SK-N-SH (cell line): ENCODE results near the gene ABRACL. TPM values are rescaled to one million over a fixed set of nuclear protein-coding genes. Genes with fewer than 3 reads are reported as not detected.

Experiments
- CTCF ChIA-PET: fragments of 300-600, 350-600 bp; formaldehyde crosslinking; extraction: SDS; loops from one replicate; lab custom pipeline; 2021; lab: Yijun Ruan, JAX
- POLR2A ChIA-PET: fragments of 350-600 bp; sonication (Branson Sonifier 250); formaldehyde crosslinking; extraction: SDS; loops from one replicate; lab custom pipeline; 2020; ENCODE audit warnings: antibody characterized with exemption, inconsistent platforms; lab: Yijun Ruan, JAX
- DNase-seq: peaks from one replicate; pipeline ENCODE4 v3.0.0; 2012
- H2AFZ ChIP-seq: fragments of 200-600 bp; sonication (generic); 2 replicates; pipeline ENCODE4 v1.8.1; 2016; ENCODE audit warnings: antibody characterized with exemption, mild to moderate bottlenecking, low read depth
- H3F3A ChIP-seq: fragments of 200-600 bp; sonication (generic); replicated peaks from 2 replicates; pipeline ENCODE3; 2016; ENCODE audit warnings: antibody characterized with exemption, mild to moderate bottlenecking; ENCODE audit not compliant: insufficient read depth
- H3K27ac ChIP-seq, 2 experiments: fragments of 200-500 bp in 1 of 2; fragments of 200-600 bp in 1 of 2; sonication (Bioruptor generic) in 1 of 2; sonication (generic), shearing (Covaris generic) in 1 of 2; 2 replicates each; pipeline versions ENCODE4 v1.5.1 to v1.6.1; 2014 to 2016; ENCODE audit warnings: low read depth in 2 of 2, inconsistent platforms in 1 of 2, low read length in 1 of 2, mild to moderate bottlenecking in 1 of 2, mixed read lengths in 1 of 2
- H3K27me3 ChIP-seq: fragments of 200-600 bp; sonication (generic), shearing (Covaris generic); 2 replicates; pipeline ENCODE4 v1.6.1; 2016; ENCODE audit warnings: mixed run types; ENCODE audit not compliant: insufficient read depth
- H3K36me3 ChIP-seq, 2 experiments: fragments of 200-500 bp in 1 of 2; fragments of 200-600 bp in 1 of 2; sonication (Bioruptor generic) in 1 of 2; sonication (generic) in 1 of 2; replicated peaks in 1 of 2; 2 replicates each; pipeline versions ENCODE3 to v1.5.1; 2014 to 2016; ENCODE audit warnings: low read length in 1 of 2, mild to moderate bottlenecking in 1 of 2; ENCODE audit not compliant: insufficient read depth in 2 of 2, control insufficient read depth in 1 of 2
- H3K4me1 ChIP-seq, 2 experiments: fragments of 200-500 bp in 1 of 2; fragments of 200-600 bp in 1 of 2; sonication (Bioruptor generic) in 1 of 2; sonication (generic), shearing (Covaris generic) in 1 of 2; 2 replicates each; pipeline versions ENCODE4 v1.5.1 to v1.6.1; 2014 to 2016; ENCODE audit warnings: low read depth in 1 of 2, low read length in 1 of 2, mixed run types in 1 of 2; ENCODE audit not compliant: insufficient read depth in 2 of 2, control insufficient read depth in 1 of 2
- H3K4me2 ChIP-seq: fragments of 200-600 bp; sonication (generic), shearing (Covaris generic); 2 replicates; pipeline ENCODE4 v1.6.1; 2017; ENCODE audit warnings: mixed run types
- H3K4me3 ChIP-seq, 2 experiments: fragments of 200-500 bp in 1 of 2; fragments of 200-600 bp in 1 of 2; sonication (Bioruptor generic) in 1 of 2; sonication (generic), shearing (Covaris generic) in 1 of 2; 2 replicates each; pipeline versions ENCODE4 v1.5.1 to v1.8.1; 2014 to 2016; ENCODE audit warnings: low read depth in 2 of 2, inconsistent platforms in 1 of 2, low read length in 1 of 2, mild to moderate bottlenecking in 1 of 2, mixed read lengths in 1 of 2, moderate library complexity in 1 of 2
- H3K79me2 ChIP-seq: fragments of 200-600 bp; sonication (generic); 2 replicates; pipeline ENCODE4 v1.8.1; 2017; ENCODE audit warnings: mild to moderate bottlenecking; ENCODE audit not compliant: insufficient read depth
- H3K9ac ChIP-seq: fragments of 200-600 bp; sonication (generic); 2 replicates; pipeline ENCODE4 v1.6.1; 2017; ENCODE audit warnings: mixed run types
- H3K9me2 ChIP-seq: fragments of 200-600 bp; sonication (generic); 2 replicates; pipeline ENCODE4 v1.6.1; 2017; ENCODE audit warnings: mixed run types
- H3K9me3 ChIP-seq: fragments of 200-600 bp; sonication (generic); 2 replicates; pipeline ENCODE4 v1.6.1; 2017; ENCODE audit warnings: mixed run types, mild to moderate bottlenecking, moderate library complexity
- H4K20me1 ChIP-seq: fragments of 200-600 bp; sonication (generic); 2 replicates; pipeline ENCODE4 v1.6.1; 2017; ENCODE audit warnings: mild to moderate bottlenecking, mixed run types; ENCODE audit not compliant: insufficient read depth
- CHD2 ChIP-seq: fragments of 150-350 bp; IDR thresholded peaks from 2 replicates; pipeline ENCODE4 v1.6.1; 2018; ENCODE audit warnings: low read length; ENCODE audit not compliant: partially characterized antibody
- MEF2A ChIP-seq: IDR thresholded peaks from 2 replicates; pipeline ENCODE4 v1.4.0; 2012; ENCODE audit warnings: low read depth, borderline replicate concordance
- RXRA ChIP-seq: IDR thresholded peaks from 2 replicates; pipeline ENCODE4 v1.4.0; 2012; ENCODE audit warnings: low read depth, mild to moderate bottlenecking, borderline replicate concordance
- SIN3A ChIP-seq: IDR thresholded peaks from 2 replicates; pipeline ENCODE4 v1.6.1; 2012; ENCODE audit warnings: low read depth, mild to moderate bottlenecking, low read length, moderate library complexity, borderline replicate concordance
- TCF12 ChIP-seq: IDR thresholded peaks from 2 replicates; pipeline ENCODE4 v1.4.0; 2012
- YY1 ChIP-seq: IDR thresholded peaks from 2 replicates; pipeline ENCODE4 v1.4.0; 2012; ENCODE audit warnings: low read depth, mild to moderate bottlenecking
- WGBS: methylation state at CpG from one replicate; pipeline ENCODE4 v1.1.6; 2017; ENCODE audit warnings: low lambda C conversion rate; 5-methylcytosine and 5-hydroxymethylcytosine counted together
- polyA plus RNA-seq, 3 experiments: library from polyadenylated mRNA; depleted of rRNA; stranded (reverse); fragments of >200 nt; gene quantifications; 2 replicates each; pipeline ENCODE4 v1.2.3, GENCODE V29; 2012

Gene ABRACL
- polyA plus RNA-seq, 1 of the 3 experiments (the other 2 are of a cell fraction), result 22.9 TPM

DNA sequence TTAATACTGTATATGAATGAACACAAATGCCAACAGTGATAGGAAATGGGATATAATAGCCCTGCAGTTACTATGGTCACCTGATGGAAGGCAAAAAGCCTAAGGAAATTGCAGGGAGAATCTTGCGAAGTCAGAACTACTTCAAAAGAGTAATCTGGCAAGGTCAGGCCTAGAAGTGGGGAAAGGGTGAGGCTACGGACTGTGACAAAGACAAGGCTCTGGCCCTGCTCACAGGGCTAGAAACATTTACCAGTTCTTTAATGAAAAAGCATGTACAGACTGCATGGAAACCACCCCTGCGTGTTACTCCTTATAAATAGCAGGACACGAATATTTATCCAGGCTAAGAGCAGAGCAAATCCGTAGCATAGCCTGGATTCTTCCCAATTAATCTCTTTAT lies 53.8 kb downstream of the ABRACL start (continued):
- TF ChIP-seq SIN3A (no peak), YY1 (no peak), RXRA (no peak), CHD2 (no peak), MEF2A (no peak)

GRCh38 chr6:139091826-139092225 lies 63.3 kb downstream of the ABRACL start:
- H3K27ac ChIP-seq, result no peak overlapping the region
- 0% methylated on average over 1 of the region's 1 CpG for WGBS
- H3K36me3 ChIP-seq, result no peaks in the 10 kb centered on the region
- no peaks in the 10 kb centered on the region for H3K4me1 ChIP-seq
- DNase-seq, result no peak
- H3K27me3 ChIP-seq, result no peaks in the 10 kb centered on the region
- ChIA-PET CTCF (no interaction called here), POLR2A (no interaction called here)
- no peaks in the 10 kb centered on the region for H3K9me3 ChIP-seq
- H3K9me2 ChIP-seq, result no peaks in the 10 kb centered on the region
- no peak overlapping the region for H3K4me3 ChIP-seq
- H3K79me2 ChIP-seq, result no peaks in the 10 kb centered on the region
- no peak overlapping the region for H3K9ac ChIP-seq
- no peaks in the 10 kb centered on the region for H3F3A ChIP-seq
- TF ChIP-seq TCF12, result no peak
- H2AFZ ChIP-seq, result no peak overlapping the region
- no peaks in the 10 kb centered on the region for H4K20me1 ChIP-seq
- no peak overlapping the region for H3K4me2 ChIP-seq

Other genes with a start within 250 kb of the ABRACL start
- gene ECT2L, start 232.7 kb upstream of the ABRACL start, polyA plus RNA-seq (2012; rRNA removed), result 0.02 TPM in 1 of 2 replicates, not detected in the other
- 26.2 and 30.4 TPM in 2 replicates for gene REPS1, start 40.5 kb upstream of the ABRACL start, polyA plus RNA-seq (2012; rRNA removed)
- 1.6 and 2.0 TPM in 2 replicates for gene HECA, start 106.3 kb downstream of the ABRACL start, polyA plus RNA-seq (2012; rRNA removed)